K562 (cell line): ENCODE results near the gene IPO13. TPM values are rescaled to one million over a fixed set of nuclear protein-coding genes. Genes with fewer than 3 reads are reported as not detected.
A peak's percentile ranks its signal among the peaks of the same experiment; 100 is the strongest.

Experiments used
- ATAC-seq: fragments of 200-7000 bp; cut with Tn5 transposase; 3 replicates; pipeline ENCODE4 v1.9.1; 2020; ENCODE audit warnings: moderate library complexity
- BruUV-seq: library from RNA; stranded (reverse); fragments of 400-500 nt; replicated peaks from 2 replicates; lab custom pipeline; 2021; lab: Mats Ljungman, UMichigan
- CTCF ChIA-PET: fragments of 300-600 bp; formaldehyde crosslinking; extraction: SDS; loops from one replicate; lab custom pipeline; 2021; ENCODE audit warnings: low intra/inter-chr PET ratio; lab: Yijun Ruan, JAX
- POLR2A ChIA-PET: fragments of 300-600, 350-650 bp; sonication (Branson Sonifier 250); formaldehyde crosslinking; extraction: SDS; loops from one replicate; lab custom pipeline; 2021; ENCODE audit warnings: antibody characterized with exemption, inconsistent platforms; lab: Yijun Ruan, JAX
- DNase-seq, 4 experiments: peaks; one replicate each; pipeline versions ENCODE4 v3.0.0 to v3.0.0-alpha.2; 2011 to 2018; ENCODE audit warnings: low spot score in 3 of 4, mixed read lengths in 3 of 4; ENCODE audit errors: extremely low read depth in 1 of 4
- FAIRE-seq: peaks from 2 replicates; lab custom pipeline; 2011; peaks lifted over from hg19 to GRCh38; lab: Jason Lieb, UNC
- H2AFZ ChIP-seq: 2 replicates; pipeline ENCODE4 v1.6.0; 2011; ENCODE audit warnings: low read depth, low read length, control low read depth, inconsistent platforms
- H3K27ac ChIP-seq: fragments of 200-600 bp; 3 replicates; pipeline ENCODE4 v1.8.0; 2011; ENCODE audit warnings: low read depth, mild to moderate bottlenecking, control low read depth, inconsistent platforms, low read length, moderate library complexity, mixed read lengths; ENCODE audit errors: extremely low read depth
- H3K27me3 ChIP-seq, 2 experiments: fragments of 300-600 bp in 1 of 2; 2 replicates in 1 of 2; 3 replicates in 1 of 2; pipeline versions ENCODE4 v1.6.0 to v1.8.0; 2011; ENCODE audit warnings: inconsistent platforms in 2 of 2, low read length in 2 of 2, mild to moderate bottlenecking in 1 of 2, mixed read lengths in 1 of 2, moderate library complexity in 1 of 2; ENCODE audit not compliant: control insufficient read depth in 2 of 2, insufficient read depth in 2 of 2
- H3K36me3 ChIP-seq: fragments of 300-600 bp; 3 replicates; pipeline ENCODE4 v1.8.0; 2011; ENCODE audit warnings: mild to moderate bottlenecking, low read length, inconsistent platforms; ENCODE audit not compliant: control insufficient read depth, insufficient read depth
- H3K4me1 ChIP-seq, 2 experiments: fragments of 200-600 bp in 1 of 2; replicated peaks in 1 of 2; 2 replicates in 1 of 2; 3 replicates in 1 of 2; pipeline versions ENCODE4 v1.5.1 to v1.8.0; 2011; ENCODE audit warnings: inconsistent platforms in 2 of 2, low read length in 2 of 2, mild to moderate bottlenecking in 1 of 2, mixed read lengths in 1 of 2, moderate library complexity in 1 of 2; ENCODE audit not compliant: control insufficient read depth in 2 of 2, insufficient read depth in 2 of 2
- H3K4me2 ChIP-seq: 2 replicates; pipeline ENCODE4 v1.6.1; 2011; ENCODE audit warnings: low read length, control low read depth, inconsistent platforms, mixed read lengths; ENCODE audit not compliant: insufficient read depth
- H3K4me3 ChIP-seq: fragments of 200-600 bp; sonication (generic), shearing (Covaris generic); 2 replicates; pipeline ENCODE4 v1.5.1; 2016; ENCODE audit warnings: control low read depth, inconsistent platforms
- H3K79me2 ChIP-seq: fragments of 200-600 bp; 3 replicates; pipeline ENCODE4 v1.8.0; 2011; ENCODE audit warnings: low read length, inconsistent platforms; ENCODE audit not compliant: control insufficient read depth, insufficient read depth
- H3K9ac ChIP-seq, 2 experiments: 2 replicates each; pipeline versions ENCODE4 v1.6.0 to v1.6.1; 2011; ENCODE audit warnings: low read depth in 2 of 2, low read length in 2 of 2, control low read depth in 1 of 2, inconsistent platforms in 1 of 2, mild to moderate bottlenecking in 1 of 2, mixed read lengths in 1 of 2; ENCODE audit not compliant: insufficient read depth in 1 of 2
- H3K9me1 ChIP-seq: one replicate; pipeline ENCODE4 v1.6.0; 2011; ENCODE audit warnings: inconsistent platforms, mild to moderate bottlenecking, low read length, moderate library complexity; ENCODE audit not compliant: control insufficient read depth, insufficient read depth
- H3K9me3 ChIP-seq: replicated peaks from 2 replicates; pipeline ENCODE4 v1.5.1; 2011; ENCODE audit warnings: low read depth, low read length, inconsistent platforms; ENCODE audit not compliant: control insufficient read depth, insufficient read depth
- H4K20me1 ChIP-seq: replicated peaks from 2 replicates; pipeline ENCODE4 v1.6.1; 2011; ENCODE audit warnings: low read length, inconsistent platforms, mixed read lengths; ENCODE audit not compliant: control insufficient read depth, insufficient read depth
- BRF1 ChIP-seq: IDR thresholded peaks from 3 replicates; pipeline ENCODE4 v1.6.1; 2011; ENCODE audit warnings: borderline replicate concordance, mild to moderate bottlenecking; ENCODE audit not compliant: insufficient read length; ENCODE audit errors: extremely low read depth
- HNRNPK ChIP-seq: fragments of 200-400 bp; formaldehyde crosslinking; IDR thresholded peaks from one replicate; pipeline ENCODE4 v1.6.1; 2018; ENCODE audit warnings: mild to moderate bottlenecking, low read depth, low read length; ENCODE audit not compliant: poor library complexity, severe bottlenecking
- NFE2L1 ChIP-seq: fragments of 450-650 bp; IDR thresholded peaks from 2 replicates; pipeline ENCODE4 v1.6.1; 2016; ENCODE audit warnings: missing genetic modification characterization, low read depth, mild to moderate bottlenecking, missing compliant biosample characterization, moderate library complexity, borderline replicate concordance
- PTRF ChIP-seq: fragments of 450-650 bp; IDR thresholded peaks from 2 replicates; pipeline ENCODE4 v1.6.1; 2016; ENCODE audit warnings: mild to moderate bottlenecking, missing genetic modification characterization, missing compliant biosample characterization
- RBFOX2 ChIP-seq: fragments of 200-400 bp; formaldehyde crosslinking; IDR thresholded peaks from 2 replicates; pipeline ENCODE4 v1.6.1; 2017; ENCODE audit warnings: low read depth, mild to moderate bottlenecking, low read length, moderate library complexity
- SAP30 ChIP-seq: fragments of 200-600 bp; sonication (generic); IDR thresholded peaks from 2 replicates; pipeline ENCODE4 v1.6.1; 2012; ENCODE audit warnings: borderline replicate concordance, low read depth, mild to moderate bottlenecking, moderate library complexity, low read length, control low read depth, inconsistent platforms; ENCODE audit not compliant: insufficient read depth, poor library complexity, severe bottlenecking
- SIRT6 ChIP-seq: IDR thresholded peaks from one replicate; pipeline ENCODE4 v1.6.1; 2012; ENCODE audit warnings: low read depth, mild to moderate bottlenecking, control low read depth, inconsistent platforms, low read length, moderate library complexity
- SMAD3 ChIP-seq: fragments of 450-650 bp; formaldehyde crosslinking; conservative IDR thresholded peaks from 2 replicates; pipeline ENCODE4 v1.4.0; 2020; ENCODE audit warnings: mild to moderate bottlenecking
- TARDBP ChIP-seq: fragments of 450-650 bp; IDR thresholded peaks from 2 replicates; pipeline ENCODE4 v1.6.1; 2016
- THRAP3 ChIP-seq: fragments of 450-650 bp; IDR thresholded peaks from 2 replicates; pipeline ENCODE4 v1.6.1; 2016; ENCODE audit warnings: mild to moderate bottlenecking, inconsistent platforms, borderline replicate concordance
- ZBTB33 ChIP-seq: sonication (generic); formaldehyde crosslinking; IDR thresholded peaks from 2 replicates; pipeline ENCODE4 v1.8.1; 2023; ENCODE audit warnings: mild to moderate bottlenecking, missing genetic modification reagents
- ZBTB43 ChIP-seq: sonication (generic); formaldehyde crosslinking; IDR thresholded peaks from 2 replicates; pipeline ENCODE4 v1.8.0; 2023; ENCODE audit warnings: mild to moderate bottlenecking, missing genetic modification reagents
- WGBS: fragments of 100-300 bp; shearing (Covaris generic); methylation state at CpG from one replicate; pipeline ENCODE4 v1.1.6; 2016; ENCODE audit warnings: low coverage, mixed read lengths; ENCODE audit not compliant: insufficient coverage; ENCODE audit errors: missing lambda C conversion rate; 5-methylcytosine and 5-hydroxymethylcytosine counted together
- in situ Hi-C: fragments of 300-500 bp; cut with MboI; formaldehyde crosslinking; loops from 4 replicates; pipeline ENCODE4 v1.15.0; 2018; ENCODE audit warnings: inconsistent platforms, mixed read lengths
- intact Hi-C: fragments of 100-400 bp; cut with micrococcal nuclease; formaldehyde crosslinking; loops from 2 replicates; pipeline ENCODE4 v1.14.2; 2022
- polyA plus RNA-seq, 8 experiments: library from polyadenylated mRNA; depleted of rRNA in 4 of 8; stranded (reverse) in 5 of 8; unstranded in 3 of 8; fragments of >200 nt; fragmentation: Nextera tagmentation in 2 of 8; fragmentation: Illumina TruSeq in 1 of 8; extraction: Ambion mirVana in 2 of 8; extraction: Trizol in 1 of 8; gene quantifications; 2 replicates each; pipeline versions ENCODE4 v1.2.1 to v1.2.3, GENCODE V29; 2011 to 2014; ENCODE audit warnings: inconsistent platforms in 1 of 8, missing spikeins in 1 of 8
- total RNA-seq, 7 experiments: library from RNA; depleted of rRNA in 6 of 7; stranded (reverse); fragments of >200 nt in 6 of 7; fragmentation: Illumina TruSeq in 2 of 7; extraction: Trizol in 2 of 7; gene quantifications; 2 replicates each; pipeline versions ENCODE4 v1.2.1 to v1.2.3, GENCODE V29; 2011 to 2021; ENCODE audit warnings: low replicate concordance in 1 of 7

The IPO13 gene
- total and polyA plus RNA-seq, 9 of the 15 experiments (the other 6 are each of a cell fraction or from before 2014, with no cell fraction given): 7.0 to 30.8 (median 16.2) TPM

GRCh38 chr1:43981135-43981491 lies 34.4 kb downstream of the IPO13 start:
- no peaks in the 10 kb centered on the region for H3K27me3 ChIP-seq
- no peak overlapping the region for H3K4me3 ChIP-seq
- intact Hi-C loops (no loop called here), in situ Hi-C loops (no loop called here)
- H4K20me1 ChIP-seq: peaks cover 25% of the 10 kb centered on the region
- CTCF ChIA-PET: no interaction called here
- H3K9me1 ChIP-seq: peaks cover 21% of the 10 kb centered on the region
- no peak overlapping the region for H3K27ac ChIP-seq
- no peak overlapping the region; the same call in 1 of the 2 replicates for H3K4me2 ChIP-seq
- H3K4me1 ChIP-seq: peaks cover 42 to 78% of the 10 kb centered on the region in 2 experiments
- H2AFZ ChIP-seq: no peak overlapping the region
- no peak for TF ChIP-seq PTRF (tag)
- no peak for TF ChIP-seq HNRNPK
- TF ChIP-seq SAP30: no peak
- no peak for TF ChIP-seq TARDBP
- TF ChIP-seq SMAD3 (CRISPR knock-in tag): no peak
- no peak for TF ChIP-seq NFE2L1
- TF ChIP-seq SIRT6: no peak
- 0 out of 2 replicates have a peak, but pooled peaks have one; percentile 60 for TF ChIP-seq ZBTB33 (CRISPR knock-in tag)
- TF ChIP-seq THRAP3: no peak
- TF ChIP-seq RBFOX2: peak; percentile 41; the same call in 1 of the 2 replicates
- no peak for TF ChIP-seq BRF1
- no peak for TF ChIP-seq ZBTB43 (CRISPR knock-in tag)
- DNase-seq (no peak), FAIRE-seq (no peak), ATAC-seq (no peak)
- no peaks in the 10 kb centered on the region for H3K9me3 ChIP-seq
- H3K9ac ChIP-seq: peak overlapping the region; percentile 75 to 99; a peak in 3 of 4 replicates
- H3K36me3 ChIP-seq: peaks cover 81% of the 10 kb centered on the region
- no TSS peak for BruUV-seq
- WGBS: 94% methylated on average over 15 of the region's 20 CpGs
- H3K79me2 ChIP-seq: peaks cover 67% of the 10 kb centered on the region
- POLR2A ChIA-PET: interaction anchor here (0.6 to 1.2 kb wide), 3 partner anchors 8 to 67 kb away, joined by 3 to 4 read pairs (median 3); no protein-coding TSS in a partner anchor
